Stimulated activated effector memory CD8-positive, alpha-beta T cell treated with anti-CD3 and anti-CD28 coated beads, Interleukin-12 subunit alpha, Interleukin-12 subunit beta, amount 100 ng/mL, for 72 hours (primary cell): Measurements from ENCODE around the gene KRTAP19-3.
"Not testable (repeated sequence)": the region's sequence is repeated elsewhere in the genome, so short reads cannot be mapped to it uniquely, and the experiment has no call there.

Experiments used
- ATAC-seq: fragments of 150-1000 bp; cut with Tn5 transposase; 2 replicates; pipeline ENCODE4 v1.10.0; 2021
- DNase-seq, 2 donors: peaks; one replicate each; pipeline ENCODE4 v3.0.0; 2021 to 2022; ENCODE audit warnings: low spot score in 2 of 2
- H3K27ac Mint-ChIP-seq: one replicate; pipeline ENCODE4 v1.8.0; 2022; ENCODE audit warnings: mild to moderate bottlenecking, mixed read lengths
- H3K36me3 Mint-ChIP-seq: one replicate; pipeline ENCODE4 v1.8.0; 2022; ENCODE audit warnings: mild to moderate bottlenecking, mixed read lengths
- H3K4me1 Mint-ChIP-seq: one replicate; pipeline ENCODE4 v1.8.0; 2022; ENCODE audit warnings: mixed read lengths
- H3K4me3 Mint-ChIP-seq: one replicate; pipeline ENCODE4 v1.8.0; 2022; ENCODE audit warnings: mild to moderate bottlenecking, mixed read lengths
- H3K9me3 Mint-ChIP-seq: one replicate; pipeline ENCODE4 v1.8.0; 2022; ENCODE audit warnings: mixed read lengths

KRTAP19-3 gene

DNA sequence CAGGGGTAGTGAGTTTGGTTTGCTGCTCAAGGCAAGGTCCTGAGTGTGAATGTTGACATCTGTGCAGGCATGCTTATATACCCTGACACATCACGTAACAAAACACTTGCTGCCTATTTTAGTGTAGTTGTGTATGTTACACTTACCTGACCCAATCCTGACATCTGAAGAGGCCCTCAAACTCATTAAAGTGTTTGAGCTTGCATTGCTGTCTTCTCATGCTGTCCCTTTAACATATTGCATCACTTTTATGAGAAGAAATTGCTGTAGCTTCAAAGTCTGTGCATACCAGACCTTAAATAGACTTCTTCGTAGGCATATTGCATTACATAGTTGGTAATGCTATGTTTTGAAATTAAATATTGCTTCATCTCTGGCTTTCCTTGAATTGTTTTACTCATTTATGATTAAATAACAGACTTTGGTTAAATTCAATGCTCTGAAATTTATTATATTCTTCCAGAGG lies at the start of gene KRTAP19-3:
KRTAP19-3 (minus strand) TSS at position 51 of the 466 bp plus-strand sequence. CDS start 56 bp downstream, outside the sequence.
- DNase-seq (no peak), ATAC-seq (no peak)
- H3K36me3 Mint-ChIP-seq = no peaks in the 10 kb centered on the region
- peaks cover 5% of the 10 kb centered on the region for H3K9me3 Mint-ChIP-seq
- no peaks in the 10 kb centered on the region for H3K4me1 Mint-ChIP-seq
- no peak within 1 kb of the TSS for H3K27ac Mint-ChIP-seq
- H3K4me3 Mint-ChIP-seq = no peak within 1 kb of the TSS

- no peak overlapping the region for H3K4me3 Mint-ChIP-seq
- H3K9me3 Mint-ChIP-seq = peaks cover 7% of the 10 kb centered on the region
- no peak overlapping the region for H3K27ac Mint-ChIP-seq
- DNase-seq (no peak), ATAC-seq (no peak)
- no peaks in the 10 kb centered on the region for H3K36me3 Mint-ChIP-seq
- H3K4me1 Mint-ChIP-seq = no peaks in the 10 kb centered on the region
Observed at GRCh38 chr21:30518876-30519275, 27.1 kb upstream of the KRTAP19-3 start.

- peaks cover 7% of the 10 kb centered on the region for H3K9me3 Mint-ChIP-seq
- no peaks in the 10 kb centered on the region for H3K36me3 Mint-ChIP-seq
- ATAC-seq (no peak), DNase-seq (no peak)
- H3K4me1 Mint-ChIP-seq = no peaks in the 10 kb centered on the region
- H3K4me3 Mint-ChIP-seq = no peak overlapping the region
- H3K27ac Mint-ChIP-seq = no peak overlapping the region
Observed at GRCh38 chr21:30515681-30516080, 23.9 kb upstream of the KRTAP19-3 start.

DNA sequence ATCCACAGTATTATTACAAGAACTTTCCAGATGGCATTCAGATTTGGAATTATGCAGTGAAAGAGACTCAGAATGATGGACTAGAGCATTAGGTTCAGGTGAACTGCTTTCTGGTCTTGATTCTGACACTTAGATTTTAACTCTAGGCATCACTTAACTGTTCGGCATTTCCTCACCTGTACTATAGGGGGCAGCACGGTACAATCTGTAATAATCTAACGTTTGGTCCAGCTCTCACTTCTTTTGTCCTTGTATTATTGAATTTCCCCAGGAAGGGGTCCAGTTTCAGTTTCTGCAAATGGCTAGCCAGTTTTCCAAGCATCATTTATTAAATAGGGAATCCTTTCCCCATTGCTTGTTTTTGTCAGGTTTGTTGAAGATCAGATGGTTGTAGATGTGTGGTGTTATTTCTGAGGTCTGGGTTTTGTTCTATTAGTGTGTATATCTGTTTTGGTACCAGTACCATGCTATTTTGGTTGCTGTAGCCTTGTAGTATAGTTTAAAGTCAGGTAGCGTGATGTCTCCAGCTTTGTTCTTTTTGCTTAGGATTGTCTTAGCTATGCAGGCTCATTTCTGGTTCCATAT lies 13.9 kb upstream of the KRTAP19-3 start:
- not testable (repeated sequence) for H3K4me1 Mint-ChIP-seq, ATAC-seq, H3K27ac Mint-ChIP-seq

DNA sequence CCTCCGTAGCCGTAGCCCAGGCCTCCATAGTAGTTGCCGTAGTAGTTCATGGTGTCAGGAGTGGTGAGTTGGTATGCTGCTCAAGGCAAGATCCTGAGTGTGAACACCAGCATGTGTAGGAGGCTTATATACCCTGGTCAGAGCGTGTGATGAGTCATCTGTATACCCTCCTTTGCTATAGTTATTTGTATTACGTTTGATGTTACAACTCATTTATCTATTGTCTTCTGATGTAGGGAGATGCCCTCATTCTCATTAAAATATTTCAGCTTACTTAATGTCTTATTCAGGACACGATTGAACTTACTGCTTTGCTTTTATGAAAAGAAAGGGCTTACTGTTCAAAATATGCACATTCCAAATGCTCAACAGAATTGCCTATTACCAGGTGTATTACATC lies 10.2 kb upstream of the KRTAP19-3 start, which contains the start of gene KRTAP19-5:
KRTAP19-5 (minus strand) TSS at position 101 of the 400 bp plus-strand sequence; CDS start at position 50, 51 bp downstream.
- no peak for DNase-seq
- no peaks in the 10 kb centered on the region for H3K4me1 Mint-ChIP-seq
- H3K4me3 Mint-ChIP-seq = no peak within 1 kb of the TSS
- H3K9me3 Mint-ChIP-seq = no peaks in the 10 kb centered on the region
- H3K36me3 Mint-ChIP-seq = no peaks in the 10 kb centered on the region
- no peak for ATAC-seq
- no peak within 1 kb of the TSS for H3K27ac Mint-ChIP-seq

More for the DNA sequence above, 13.9 kb upstream of the KRTAP19-3 start:
- H3K9me3 Mint-ChIP-seq, H3K4me3 Mint-ChIP-seq, H3K36me3 Mint-ChIP-seq, DNase-seq: not testable (repeated sequence)

- H3K4me3 Mint-ChIP-seq = no peak within 1 kb of the TSS
- no peaks in the 10 kb centered on the region for H3K36me3 Mint-ChIP-seq
- H3K9me3 Mint-ChIP-seq = no peaks in the 10 kb centered on the region
- no peak within 1 kb of the TSS for H3K27ac Mint-ChIP-seq
- DNase-seq = no peak
- no peaks in the 10 kb centered on the region for H3K4me1 Mint-ChIP-seq
- ATAC-seq = no peak
Observed at GRCh38 chr21:30497065-30497464, 5.3 kb upstream of the KRTAP19-3 start, which contains the start of gene KRTAP19-4. KRTAP19-4 (minus strand) TSS chr21:30497165; CDS start chr21:30497110, 55 bp downstream.

DNA sequence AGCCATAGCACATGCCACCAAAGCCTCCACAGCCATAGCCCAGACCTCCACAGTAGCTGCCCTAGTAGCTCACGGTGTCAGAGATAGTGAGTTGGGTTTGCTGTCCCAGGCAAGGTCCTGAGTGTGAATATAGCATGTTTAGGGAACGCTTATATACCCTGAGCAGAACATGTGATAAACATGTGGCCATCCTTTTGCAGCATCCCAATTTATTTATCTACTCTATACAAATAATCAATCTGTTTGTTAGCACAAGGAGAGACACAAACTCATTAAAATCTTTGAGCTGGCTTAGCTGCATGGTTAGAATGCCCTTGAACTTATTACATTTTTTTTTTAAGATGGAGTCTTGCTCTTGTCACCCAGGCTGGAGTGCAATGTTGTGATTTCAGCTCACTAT lies 4.5 kb downstream of the KRTAP19-3 start, which contains the start of gene KRTAP19-2:
KRTAP19-2 (minus strand) TSS at position 101 of the 400 bp plus-strand sequence; CDS start at position 13, 88 bp downstream.
- Mint-ChIP-seq H3K4me3 (no peak within 1 kb of the TSS), H3K4me1 (no peaks in the 10 kb centered on the region), H3K27ac (no peak within 1 kb of the TSS), H3K9me3 (peaks cover 10% of the 10 kb centered on the region), H3K36me3 (no peaks in the 10 kb centered on the region)
- no peak for ATAC-seq
- no peak for DNase-seq

DNA sequence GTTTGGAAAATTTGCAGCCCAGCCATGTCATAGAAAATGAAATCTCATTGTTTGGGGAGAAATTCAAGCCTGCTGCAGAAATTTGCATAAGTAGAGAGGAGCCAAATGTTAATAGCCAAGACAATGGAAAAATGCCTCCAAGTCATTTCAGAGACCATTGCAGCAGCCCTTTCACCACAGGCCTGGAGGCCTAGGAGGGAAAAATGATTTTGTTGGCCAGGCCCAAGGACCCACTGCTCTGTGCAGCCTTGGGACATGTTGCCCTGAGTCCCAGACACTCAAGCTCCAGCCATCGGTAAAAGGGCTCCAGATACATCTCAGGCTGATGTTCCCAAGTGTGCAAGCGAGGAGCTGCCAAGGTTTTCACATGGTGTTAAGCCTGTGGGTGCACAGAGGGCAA lies 5.6 kb downstream of the KRTAP19-3 start:
- ATAC-seq (no peak), DNase-seq (no peak)
- Mint-ChIP-seq H3K36me3 (no peaks in the 10 kb centered on the region), H3K4me1 (no peaks in the 10 kb centered on the region), H3K4me3 (no peak overlapping the region), H3K27ac (no peak overlapping the region), H3K9me3 (peaks cover 10% of the 10 kb centered on the region)

DNA sequence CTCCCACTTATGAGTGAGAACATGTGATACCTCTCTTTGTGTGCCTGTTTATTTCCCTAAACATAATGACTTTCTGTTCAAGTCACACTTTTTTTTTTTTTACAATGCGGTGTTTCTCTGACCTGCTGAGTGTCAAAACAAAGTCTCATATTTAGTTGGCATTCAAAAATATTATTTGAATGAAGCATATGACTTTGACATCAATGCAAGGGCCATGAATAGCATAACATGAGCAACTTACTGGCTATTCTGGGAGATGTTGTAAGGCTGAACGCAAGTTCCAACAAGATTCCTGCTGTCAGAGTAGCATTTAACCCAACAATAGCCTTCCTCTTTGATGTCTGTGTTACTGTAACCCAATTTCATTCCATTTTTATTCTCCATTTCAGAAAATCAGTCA lies 9.7 kb downstream of the KRTAP19-3 start:
- Mint-ChIP-seq H3K36me3 (no peaks in the 10 kb centered on the region), H3K27ac (no peak overlapping the region), H3K4me3 (no peak overlapping the region), H3K9me3 (peaks cover 5% of the 10 kb centered on the region), H3K4me1 (no peaks in the 10 kb centered on the region)
- no peak for DNase-seq
- no peak for ATAC-seq

DNA sequence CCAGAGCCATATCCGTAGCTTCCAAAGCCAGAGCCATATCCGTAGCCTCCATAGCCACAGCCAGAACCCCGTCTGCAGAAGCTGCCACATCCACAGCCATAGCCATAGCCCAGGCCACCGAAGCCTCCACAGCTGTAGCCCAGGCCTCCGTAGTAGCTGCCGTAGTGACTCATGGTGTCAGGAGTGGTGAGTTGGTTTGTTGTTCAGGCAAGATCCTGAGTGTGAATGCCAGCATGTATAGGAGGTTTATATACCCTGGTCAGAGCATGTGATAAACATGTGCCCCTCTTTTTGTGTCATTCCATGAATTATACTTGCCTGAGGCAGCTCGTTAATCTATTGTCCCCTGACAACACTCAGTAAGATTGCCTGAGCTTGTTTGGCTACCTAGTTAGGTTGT lies 11.7 kb downstream of the KRTAP19-3 start, which contains the start of gene KRTAP19-1:
KRTAP19-1 (minus strand) TSS at position 223 of the 400 bp plus-strand sequence; CDS start at position 173, 50 bp downstream.
- Mint-ChIP-seq H3K9me3 (no peaks in the 10 kb centered on the region), H3K4me1 (no peaks in the 10 kb centered on the region), H3K27ac (no peak within 1 kb of the TSS), H3K4me3 (no peak within 1 kb of the TSS), H3K36me3 (no peaks in the 10 kb centered on the region)
- DNase-seq = no peak
- ATAC-seq = no peak

DNA sequence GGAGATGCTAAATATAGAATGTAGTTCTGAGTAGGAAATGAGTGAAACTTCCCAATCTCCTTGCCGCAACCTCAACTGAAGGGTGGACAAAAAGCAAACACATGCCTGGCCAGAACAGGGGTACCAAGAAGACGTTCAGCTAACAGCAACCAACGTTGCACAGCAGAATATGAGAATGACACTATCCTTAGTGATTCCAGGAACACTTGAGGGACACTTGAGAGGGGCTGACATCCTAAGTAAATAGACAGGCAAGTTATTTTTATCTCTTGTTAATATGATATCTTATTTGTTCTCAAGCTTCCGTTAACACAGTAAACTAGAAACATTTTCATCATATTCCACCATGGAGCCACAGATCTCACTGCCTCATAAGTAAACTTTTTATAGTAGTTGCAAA lies 12.6 kb downstream of the KRTAP19-3 start:
- no peak overlapping the region for H3K4me3 Mint-ChIP-seq
- no peak for ATAC-seq
- H3K4me1 Mint-ChIP-seq = no peaks in the 10 kb centered on the region
- no peaks in the 10 kb centered on the region for H3K9me3 Mint-ChIP-seq
- no peak overlapping the region for H3K27ac Mint-ChIP-seq
- H3K36me3 Mint-ChIP-seq = no peaks in the 10 kb centered on the region
- no peak for DNase-seq

DNA sequence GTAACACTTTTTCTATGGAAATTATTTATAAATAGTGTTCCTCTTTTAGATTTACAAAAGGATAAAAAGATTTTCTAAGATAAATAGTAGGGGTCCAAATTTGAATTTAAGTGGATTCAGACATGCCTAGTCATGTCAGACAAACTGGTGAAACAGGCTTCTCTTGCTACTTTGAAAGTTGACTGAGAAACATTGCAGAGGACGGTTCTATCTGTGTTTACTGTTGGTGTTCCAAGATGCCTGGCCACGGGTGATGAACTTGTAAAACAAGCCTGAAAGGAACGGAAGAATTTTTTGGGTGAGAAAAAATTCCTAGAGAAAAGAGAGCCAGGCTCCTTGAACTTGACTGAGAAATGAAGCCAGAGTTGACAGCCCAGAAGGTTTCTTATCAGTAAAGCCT lies 13.8 kb downstream of the KRTAP19-3 start:
- DNase-seq (no peak), ATAC-seq (no peak)
- Mint-ChIP-seq H3K36me3 (no peaks in the 10 kb centered on the region), H3K9me3 (no peaks in the 10 kb centered on the region), H3K4me1 (no peaks in the 10 kb centered on the region), H3K4me3 (no peak overlapping the region), H3K27ac (no peak overlapping the region)

- no peaks in the 10 kb centered on the region for H3K36me3 Mint-ChIP-seq
- H3K4me1 Mint-ChIP-seq = no peaks in the 10 kb centered on the region
- no peak for ATAC-seq
- no peak for DNase-seq
- H3K4me3 Mint-ChIP-seq = no peak overlapping the region
- H3K27ac Mint-ChIP-seq = no peak overlapping the region
- peaks cover 6% of the 10 kb centered on the region for H3K9me3 Mint-ChIP-seq
Observed at GRCh38 chr21:30468900-30469714, 22.7 kb downstream of the KRTAP19-3 start.

- Mint-ChIP-seq H3K9me3 (peaks cover 2% of the 10 kb centered on the region), H3K27ac (no peak overlapping the region), H3K4me1 (no peaks in the 10 kb centered on the region), H3K36me3 (no peaks in the 10 kb centered on the region), H3K4me3 (no peak overlapping the region)
- ATAC-seq (no peak), DNase-seq (no peak)
Observed at GRCh38 chr21:30463713-30464112, 28.1 kb downstream of the KRTAP19-3 start.

DNA sequence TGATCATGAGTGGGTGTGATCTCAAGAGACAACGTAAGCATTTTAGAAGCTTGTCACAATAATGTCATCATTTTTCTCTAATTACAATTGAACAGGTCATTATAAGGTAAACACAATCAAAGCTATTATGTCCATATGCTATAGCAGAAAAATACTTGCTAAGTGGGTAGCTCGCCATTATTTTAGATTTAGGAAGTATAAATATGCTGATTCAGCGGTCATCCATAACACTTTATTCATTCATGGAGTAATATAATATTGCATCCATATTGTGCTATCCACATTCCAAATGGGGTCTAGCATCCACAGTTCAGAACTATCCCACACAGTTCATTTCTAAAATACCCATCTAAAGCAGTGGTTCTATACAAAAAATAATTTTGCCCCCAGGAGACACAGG lies 43.3 kb downstream of the KRTAP19-3 start:
- Mint-ChIP-seq H3K9me3 (peaks cover 2% of the 10 kb centered on the region), H3K36me3 (no peaks in the 10 kb centered on the region), H3K4me1 (no peaks in the 10 kb centered on the region), H3K27ac (no peak overlapping the region), H3K4me3 (no peak overlapping the region)
- ATAC-seq (no peak), DNase-seq (no peak)

DNA sequence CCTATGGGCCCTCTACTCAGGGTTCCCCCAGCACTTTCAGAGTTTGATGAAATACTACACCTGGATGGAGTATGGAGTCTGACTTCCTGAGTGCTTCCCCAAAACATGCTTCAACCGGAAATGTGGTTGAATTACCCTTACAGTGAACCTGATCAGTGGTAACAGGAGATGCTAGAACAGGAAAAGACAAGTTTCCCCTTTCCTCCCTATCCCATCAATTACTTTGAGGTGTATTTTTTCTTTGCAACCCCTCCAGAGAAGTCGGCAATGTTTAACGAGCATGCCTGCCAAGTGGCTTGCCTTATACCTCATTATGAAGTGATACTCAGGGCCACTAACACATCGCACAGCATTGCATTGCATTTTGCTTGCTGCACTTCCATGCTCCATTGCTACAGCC lies 44.8 kb downstream of the KRTAP19-3 start:
- ATAC-seq = no peak
- H3K36me3 Mint-ChIP-seq = no peaks in the 10 kb centered on the region
- DNase-seq = no peak
- H3K4me3 Mint-ChIP-seq = no peak overlapping the region
- peaks cover 2% of the 10 kb centered on the region for H3K9me3 Mint-ChIP-seq
- no peak overlapping the region for H3K27ac Mint-ChIP-seq
- no peaks in the 10 kb centered on the region for H3K4me1 Mint-ChIP-seq
